Fibroblast of peridontal ligament (primary cell): ENCODE measurements around the gene ADAMTS14.

ENCODE experiments used
- DNase-seq: peaks from one replicate; pipeline ENCODE4 v3.0.0-alpha.2; 2010; ENCODE audit errors: extremely low read depth

ADAMTS14 gene

GRCh38 chr10:70674560-70675495, 2.5 kb downstream of the ADAMTS14 start:
- DNase-seq: no peak

- DNase-seq: no peak
These were observed 3.3 kb downstream of the ADAMTS14 start for GRCh38 chr10:70675496-70676161.

GRCh38 chr10:70676511-70676910, 4.2 kb downstream of the ADAMTS14 start:
- DNase-seq: no peak

- DNase-seq: no peak
These were observed 4.7 kb downstream of the ADAMTS14 start for GRCh38 chr10:70677016-70677415.

- DNase-seq: no peak
These were observed 5.4 kb downstream of the ADAMTS14 start for GRCh38 chr10:70677620-70678249.

- no peak for DNase-seq
These were observed 5.9 kb downstream of the ADAMTS14 start for GRCh38 chr10:70678250-70678635.

- no peak for DNase-seq
These were observed 6.6 kb downstream of the ADAMTS14 start for GRCh38 chr10:70678757-70679489.

- DNase-seq: peak; percentile 89
These were observed 7.2 kb downstream of the ADAMTS14 start for GRCh38 chr10:70679498-70679897.

GRCh38 chr10:70680899-70681730, 8.8 kb downstream of the ADAMTS14 start:
- no peak for DNase-seq

- no peak for DNase-seq
These were observed 9.4 kb downstream of the ADAMTS14 start for GRCh38 chr10:70681731-70682005.

- DNase-seq: no peak
These were observed 10.8 kb downstream of the ADAMTS14 start for GRCh38 chr10:70682920-70683600.

- DNase-seq: no peak
These were observed 11.3 kb downstream of the ADAMTS14 start for GRCh38 chr10:70683601-70683934.

GRCh38 chr10:70683940-70684339, 11.6 kb downstream of the ADAMTS14 start:
- no peak for DNase-seq

GRCh38 chr10:70684374-70684773, 12.1 kb downstream of the ADAMTS14 start:
- no peak for DNase-seq

GRCh38 chr10:70684839-70685454, 12.6 kb downstream of the ADAMTS14 start:
- DNase-seq: no peak

- DNase-seq: no peak
These were observed 13.2 kb downstream of the ADAMTS14 start for GRCh38 chr10:70685455-70685911.

GRCh38 chr10:70688828-70689227, 16.5 kb downstream of the ADAMTS14 start:
- no peak for DNase-seq

- no peak for DNase-seq
These were observed 17.4 kb downstream of the ADAMTS14 start for GRCh38 chr10:70689661-70690060.

GRCh38 chr10:70690589-70690988, 18.3 kb downstream of the ADAMTS14 start:
- DNase-seq: no peak

- DNase-seq: no peak
These were observed 19.3 kb downstream of the ADAMTS14 start for GRCh38 chr10:70691611-70692010.
